GM19099 (cell line): ENCODE results near the gene ID3.

Experiments used
- POLR2A ChIP-seq: IDR thresholded peaks from 3 replicates; pipeline ENCODE4 v1.6.1; 2011; ENCODE audit warnings: low read depth; ENCODE audit not compliant: insufficient read length; ENCODE audit errors: extremely low read depth

ID3 gene

GRCh38 chr1:23529146-23530086 lies 29.9 kb downstream of the ID3 start:
- no peak for TF ChIP-seq POLR2A

- no peak for TF ChIP-seq POLR2A
Observed at GRCh38 chr1:23528250-23528978, 30.9 kb downstream of the ID3 start.

- no peak for TF ChIP-seq POLR2A
Observed at GRCh38 chr1:23527900-23528249, 31.4 kb downstream of the ID3 start.

- no peak for TF ChIP-seq POLR2A
Observed at GRCh38 chr1:23527366-23527765, 31.9 kb downstream of the ID3 start.

GRCh38 chr1:23526329-23527041 lies 32.8 kb downstream of the ID3 start:
- no peak for TF ChIP-seq POLR2A

- no peak for TF ChIP-seq POLR2A
Observed at GRCh38 chr1:23525558-23526250, 33.6 kb downstream of the ID3 start.

- no peak for TF ChIP-seq POLR2A
Observed at GRCh38 chr1:23524716-23525401, 34.4 kb downstream of the ID3 start.

- TF ChIP-seq POLR2A: no peak
Observed at GRCh38 chr1:23524163-23524562, 35.1 kb downstream of the ID3 start.

GRCh38 chr1:23522244-23522982 lies 36.9 kb downstream of the ID3 start:
- no peak for TF ChIP-seq POLR2A

GRCh38 chr1:23521588-23521987 lies 37.7 kb downstream of the ID3 start:
- TF ChIP-seq POLR2A: no peak

GRCh38 chr1:23517581-23517980 lies 41.7 kb downstream of the ID3 start:
- TF ChIP-seq POLR2A: no peak

- no peak for TF ChIP-seq POLR2A
Observed at GRCh38 chr1:23515905-23516304, 43.4 kb downstream of the ID3 start.

GRCh38 chr1:23514111-23514679 lies 45.1 kb downstream of the ID3 start:
- no peak for TF ChIP-seq POLR2A

GRCh38 chr1:23509896-23510295 lies 49.4 kb downstream of the ID3 start:
- no peak for TF ChIP-seq POLR2A
